Cardiac fibroblast (primary cell): ENCODE measurements around the gene ITGA8.
"Not testable (repeated sequence)": the region's sequence is repeated elsewhere in the genome, so short reads cannot be mapped to it uniquely, and the experiment has no call there.

Experiments used
- DNase-seq, 2 donors: peaks; one replicate each; pipeline versions ENCODE4 v3.0.0 to v3.0.0-alpha.2; 2010; ENCODE audit warnings: low read depth in 2 of 2
- H3K4me3 ChIP-seq, 2 donors: replicated peaks in 1 of 2; 1 replicate in 1 of 2; 2 replicates in 1 of 2; pipeline ENCODE4 v1.5.1; 2011; ENCODE audit warnings: low read depth in 2 of 2, low read length in 2 of 2, mild to moderate bottlenecking in 2 of 2, moderate library complexity in 1 of 2
- TF ChIP-seq, protein P1 (sequence below): IDR thresholded peaks from one replicate; pipeline ENCODE4 v1.5.1; 2011; ENCODE audit warnings: low read depth, mild to moderate bottlenecking, low read length, inconsistent platforms

ITGA8 gene

DNA sequence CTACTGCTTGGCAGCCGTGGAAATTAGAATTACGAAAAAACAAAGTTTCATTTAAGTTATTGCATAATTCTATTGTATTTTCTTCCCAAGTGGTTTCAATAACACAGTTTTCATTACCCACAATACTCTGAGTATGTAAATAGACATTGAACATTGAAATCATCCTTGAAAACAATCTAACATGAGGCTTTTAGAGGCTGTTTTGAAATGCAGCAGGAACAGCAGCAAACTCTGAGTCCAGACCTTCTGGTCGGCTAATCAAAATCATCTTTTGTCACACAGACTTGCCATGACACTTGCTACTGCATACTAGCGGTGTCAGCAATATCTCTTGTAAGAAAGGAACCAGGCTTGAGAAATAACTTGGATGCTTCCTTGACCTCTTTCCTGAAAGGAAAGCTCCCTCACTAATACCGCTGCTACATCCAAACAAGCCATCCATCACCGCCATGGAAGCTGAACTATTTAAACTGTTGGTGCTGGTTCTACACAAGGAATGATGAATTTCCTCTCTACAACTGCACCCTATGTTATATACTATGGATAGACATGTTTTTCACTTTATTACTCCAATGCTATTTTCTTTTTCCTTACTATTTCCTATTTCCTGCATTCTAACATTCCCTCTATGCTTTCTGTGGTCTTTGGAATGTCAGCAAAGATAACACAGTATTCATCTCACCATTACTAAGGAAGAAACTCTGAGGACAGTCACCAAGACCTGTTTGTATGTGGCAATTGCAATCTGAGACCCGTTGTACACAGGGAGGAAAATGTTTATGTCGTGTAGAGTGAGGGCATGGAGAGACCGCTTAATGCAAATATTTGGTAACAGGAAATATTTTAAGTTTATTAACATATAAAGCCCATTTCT, 130.8 kb downstream of the ITGA8 start:
- DNase-seq = no peak
- no peak overlapping the region for H3K4me3 ChIP-seq
- TF ChIP-seq, protein P1, sequence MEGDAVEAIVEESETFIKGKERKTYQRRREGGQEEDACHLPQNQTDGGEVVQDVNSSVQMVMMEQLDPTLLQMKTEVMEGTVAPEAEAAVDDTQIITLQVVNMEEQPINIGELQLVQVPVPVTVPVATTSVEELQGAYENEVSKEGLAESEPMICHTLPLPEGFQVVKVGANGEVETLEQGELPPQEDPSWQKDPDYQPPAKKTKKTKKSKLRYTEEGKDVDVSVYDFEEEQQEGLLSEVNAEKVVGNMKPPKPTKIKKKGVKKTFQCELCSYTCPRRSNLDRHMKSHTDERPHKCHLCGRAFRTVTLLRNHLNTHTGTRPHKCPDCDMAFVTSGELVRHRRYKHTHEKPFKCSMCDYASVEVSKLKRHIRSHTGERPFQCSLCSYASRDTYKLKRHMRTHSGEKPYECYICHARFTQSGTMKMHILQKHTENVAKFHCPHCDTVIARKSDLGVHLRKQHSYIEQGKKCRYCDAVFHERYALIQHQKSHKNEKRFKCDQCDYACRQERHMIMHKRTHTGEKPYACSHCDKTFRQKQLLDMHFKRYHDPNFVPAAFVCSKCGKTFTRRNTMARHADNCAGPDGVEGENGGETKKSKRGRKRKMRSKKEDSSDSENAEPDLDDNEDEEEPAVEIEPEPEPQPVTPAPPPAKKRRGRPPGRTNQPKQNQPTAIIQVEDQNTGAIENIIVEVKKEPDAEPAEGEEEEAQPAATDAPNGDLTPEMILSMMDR = no peak

DNA sequence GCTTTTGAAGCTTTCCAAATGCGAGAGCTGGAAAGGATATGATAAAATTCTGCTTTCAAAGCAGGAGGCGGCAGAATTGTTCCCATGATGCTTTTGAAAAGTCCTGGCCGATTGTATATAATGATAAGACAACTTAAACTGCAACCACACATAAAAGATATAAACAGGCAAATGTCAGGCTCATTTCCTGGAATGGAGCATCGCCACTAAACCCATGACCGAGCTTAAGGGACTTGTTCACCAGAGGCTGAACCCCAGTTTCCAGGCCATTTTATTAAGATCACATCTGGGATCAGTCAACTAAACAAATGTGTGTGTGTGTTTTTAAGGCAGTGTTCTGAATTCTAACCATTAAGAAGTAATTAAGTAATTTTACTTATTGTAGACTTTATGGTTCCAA, 131.6 kb downstream of the ITGA8 start:
- H3K4me3 ChIP-seq = no peak overlapping the region
- TF ChIP-seq, protein P1 = no peak
- DNase-seq = no peak

DNA sequence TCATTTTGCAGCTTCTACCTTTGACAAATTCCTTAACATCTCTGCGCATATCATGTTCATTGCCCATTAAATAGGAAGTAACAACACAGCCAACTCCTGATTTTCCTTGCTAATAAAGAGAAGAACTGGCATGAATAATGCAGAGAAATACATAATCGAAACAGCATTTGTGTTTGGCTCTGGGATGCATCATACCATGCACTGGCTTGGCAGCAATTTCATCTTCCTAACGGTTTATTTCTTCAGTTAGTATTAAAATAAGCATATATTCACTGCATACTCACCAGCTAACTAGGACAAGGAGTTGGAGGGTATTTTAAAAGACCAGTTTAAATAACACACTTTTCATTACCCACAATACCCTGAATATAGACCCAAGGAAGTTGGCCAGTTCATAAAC, 132.5 kb downstream of the ITGA8 start:
- DNase-seq = no peak
- H3K4me3 ChIP-seq = no peak overlapping the region
- TF ChIP-seq, protein P1 = no peak

DNA sequence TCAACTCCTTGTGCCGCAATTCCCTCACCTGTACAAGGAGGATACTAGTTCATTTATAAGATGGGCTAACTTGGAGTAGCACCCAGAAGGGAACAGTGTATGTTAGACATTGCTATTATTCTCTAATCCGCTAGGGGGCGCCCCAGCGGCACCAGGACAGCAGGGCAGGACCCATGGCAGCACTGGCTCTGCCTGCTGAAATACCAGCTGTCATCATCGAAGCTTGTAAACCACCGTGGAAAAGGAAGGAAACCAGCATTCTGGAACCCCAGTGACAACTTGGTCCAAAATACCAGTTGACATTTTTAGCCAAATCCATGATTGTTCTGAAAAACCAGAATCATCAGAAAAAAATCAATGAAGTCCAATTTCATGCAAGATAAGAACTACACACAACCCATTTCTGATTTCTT, 134.4 kb downstream of the ITGA8 start:
- TF ChIP-seq, protein P1 = peak; percentile 72
- DNase-seq = peak; percentile 60 to 68
- H3K4me3 ChIP-seq = no peak overlapping the region

DNA sequence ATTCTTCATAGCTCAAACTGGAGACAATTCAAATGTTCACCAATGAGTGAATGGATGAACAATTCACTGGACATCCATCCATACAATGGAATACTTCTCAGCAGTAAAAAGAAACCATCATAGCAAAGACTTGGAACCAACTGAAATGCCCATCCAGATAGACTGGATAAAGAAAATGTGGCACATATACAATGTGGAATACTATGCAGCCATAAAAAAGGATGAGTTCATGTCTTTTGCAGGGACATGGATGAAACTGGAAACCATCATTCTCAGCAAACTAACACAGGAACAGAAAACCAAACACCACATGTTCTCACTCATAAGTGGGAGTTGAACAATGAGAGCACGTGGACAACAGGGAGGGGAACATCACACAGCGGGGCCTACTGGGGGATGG, 136.8 kb downstream of the ITGA8 start:
- H3K4me3 ChIP-seq, DNase-seq: not testable (repeated sequence)

DNA sequence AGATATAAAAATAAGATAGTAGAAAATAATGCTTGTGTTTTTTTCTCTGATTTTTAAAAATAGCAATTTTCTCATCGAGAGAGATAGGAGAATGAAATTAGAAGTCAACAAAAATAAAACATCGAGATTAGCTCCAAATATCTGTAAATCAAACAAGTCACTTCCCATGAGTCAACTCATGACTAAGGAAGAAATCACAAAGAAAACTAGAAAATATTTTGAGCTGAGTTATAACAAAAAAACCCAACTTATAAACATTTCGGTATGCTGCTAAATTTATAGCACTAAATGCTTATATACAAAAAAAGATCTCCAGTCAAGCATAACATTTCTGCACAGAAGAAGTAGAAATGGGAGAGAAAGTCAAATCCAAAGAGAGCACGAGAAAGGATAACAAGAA, 140.1 kb downstream of the ITGA8 start:
- peak in 1 of 2 donors; percentile 57 for DNase-seq
- TF ChIP-seq, protein P1 = no peak
- no peak overlapping the region for H3K4me3 ChIP-seq

DNA sequence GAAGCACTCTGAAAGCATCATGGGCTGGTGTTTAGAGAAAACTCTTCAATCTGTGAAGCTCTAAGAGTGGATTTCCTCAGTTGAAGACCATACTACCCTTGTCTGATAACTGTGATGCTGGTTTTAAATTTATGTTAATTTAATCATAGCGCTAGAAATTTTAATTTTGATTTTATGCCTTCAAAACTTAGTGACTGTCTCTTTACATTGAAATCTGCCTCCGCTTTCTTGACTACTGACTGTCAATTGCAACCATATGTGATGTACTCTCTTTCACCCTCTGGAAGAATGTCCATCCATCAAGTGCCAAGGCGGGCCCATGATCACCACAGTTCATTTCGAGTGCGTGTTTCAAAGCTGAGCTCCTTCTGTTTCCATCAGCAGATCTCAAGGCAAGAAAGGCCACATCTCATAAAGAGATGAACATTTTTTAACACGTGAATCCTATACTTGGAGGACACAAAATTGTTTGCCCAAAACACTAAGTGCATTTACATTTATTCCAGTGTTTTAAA, 147.1 kb downstream of the ITGA8 start:
- TF ChIP-seq, protein P1 = no peak
- DNase-seq = no peak
- no peak overlapping the region for H3K4me3 ChIP-seq
